Inferior parietal cortex (tissue), 1 donor: ENCODE measurements around the gene HMGXB4.

ENCODE experiments used
- DNase-seq: peaks from one replicate; pipeline ENCODE4 v3.0.0-alpha.2; 2016; ENCODE audit errors: extremely low spot score

HMGXB4 gene

GRCh38 chr22:35326854-35327562 lies 69.7 kb downstream of the HMGXB4 start:
- no peak for DNase-seq

DNA sequence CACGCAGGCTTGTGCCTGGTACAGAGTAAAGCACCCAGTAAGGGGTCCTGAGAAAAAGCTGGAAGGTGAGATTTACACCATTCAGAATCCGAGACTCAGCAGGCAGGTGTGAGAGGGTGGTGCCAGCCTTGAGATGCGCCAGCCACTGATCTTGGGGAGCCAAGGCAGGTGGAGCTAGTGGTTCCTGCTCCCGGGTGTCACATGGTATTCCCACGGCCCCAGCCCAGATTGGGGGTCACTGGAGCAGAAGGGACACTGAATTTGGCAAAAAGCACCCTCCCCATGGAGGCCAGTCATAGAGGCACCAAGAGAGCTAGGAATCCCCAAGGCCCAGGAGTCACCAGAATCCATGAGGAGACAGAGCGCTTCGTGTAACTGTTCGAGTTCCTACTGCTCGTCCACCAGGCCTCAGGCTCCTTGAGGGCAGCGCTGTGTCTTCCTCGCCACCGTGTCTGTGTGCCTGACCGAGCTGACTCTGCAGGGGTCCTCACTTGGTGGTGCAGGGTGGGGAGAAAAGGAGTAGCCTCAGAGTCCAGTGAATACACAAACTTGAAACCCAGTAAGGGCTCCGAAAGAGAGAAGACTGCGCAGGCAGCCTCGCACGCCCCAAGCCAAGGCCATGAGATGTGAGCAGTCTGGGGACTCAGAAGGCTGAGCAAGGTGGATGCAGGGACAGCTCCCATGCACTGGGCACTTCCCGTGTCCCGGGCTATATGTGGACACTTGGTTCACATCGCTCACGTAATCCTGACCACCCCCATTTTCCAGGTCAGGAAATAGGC lies 70.6 kb downstream of the HMGXB4 start:
- no peak for DNase-seq

GRCh38 chr22:35328472-35328885 lies 71.2 kb downstream of the HMGXB4 start:
- no peak for DNase-seq

DNA sequence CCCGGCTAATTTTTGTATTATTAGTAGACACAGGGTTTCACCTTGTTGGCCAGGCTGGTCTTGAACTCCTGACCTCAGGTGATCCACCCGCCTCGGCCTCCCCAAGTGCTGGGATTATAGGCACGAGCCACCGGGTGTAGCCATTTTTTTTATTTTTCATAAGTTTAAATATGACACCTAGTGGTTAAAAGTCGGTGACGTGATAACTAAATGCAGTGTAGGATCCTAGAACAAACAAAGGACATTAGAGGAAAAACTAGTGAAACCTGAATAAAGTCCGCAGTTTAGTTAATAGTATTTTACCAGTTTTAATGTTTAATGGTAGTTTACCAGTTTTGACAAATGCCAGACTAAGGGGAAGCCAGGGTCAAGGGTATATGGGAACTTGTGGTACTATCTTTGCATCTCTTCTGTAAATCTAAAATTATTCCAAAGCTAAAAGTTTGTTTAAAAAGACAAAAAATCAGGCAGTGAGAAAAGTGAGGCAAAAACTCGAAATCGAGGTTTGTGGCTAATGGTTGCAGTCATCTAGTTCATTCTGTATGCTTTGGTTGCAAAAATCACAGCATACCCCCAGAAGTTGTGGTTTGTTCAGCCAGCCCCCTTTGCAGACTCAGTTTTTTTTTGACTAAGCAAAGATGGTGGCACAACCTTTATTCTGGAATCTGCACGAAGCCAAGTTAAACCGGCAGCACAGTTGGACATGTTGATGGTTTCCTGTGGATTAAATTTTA lies 72.0 kb downstream of the HMGXB4 start:
- no peak for DNase-seq

DNA sequence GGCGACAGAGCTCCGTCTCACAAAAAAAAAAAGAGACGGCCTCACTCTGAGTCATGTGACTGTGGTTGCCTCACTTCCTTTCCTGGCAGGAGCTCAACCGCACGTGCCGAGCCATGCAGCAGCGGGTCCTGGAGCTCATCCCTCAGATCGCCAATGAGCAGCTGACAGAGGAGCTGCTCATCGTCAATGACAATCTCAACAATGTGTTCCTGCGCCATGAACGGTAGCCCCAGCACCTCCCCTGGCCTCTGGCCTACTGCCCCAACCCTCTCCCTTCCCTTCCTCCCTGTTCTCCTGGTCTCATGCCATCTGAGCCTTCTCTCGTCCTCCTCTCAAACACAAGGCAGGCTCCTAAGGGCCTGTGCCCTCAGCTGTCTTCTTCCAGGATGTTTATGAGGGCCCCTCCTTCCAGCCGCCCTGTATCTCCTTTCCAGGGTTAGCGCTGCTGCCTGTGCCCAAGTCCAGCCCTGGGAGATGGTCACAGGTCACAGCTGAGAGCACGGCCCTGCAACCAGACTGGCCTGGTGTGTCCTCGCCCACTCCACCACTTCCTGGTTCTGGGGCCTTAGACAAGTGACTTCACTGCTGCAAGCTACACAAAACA lies 73.1 kb downstream of the HMGXB4 start:
- DNase-seq = no peak

- DNase-seq = no peak
Measured at GRCh38 chr22:35332278-35332677, 75.0 kb downstream of the HMGXB4 start.

DNA sequence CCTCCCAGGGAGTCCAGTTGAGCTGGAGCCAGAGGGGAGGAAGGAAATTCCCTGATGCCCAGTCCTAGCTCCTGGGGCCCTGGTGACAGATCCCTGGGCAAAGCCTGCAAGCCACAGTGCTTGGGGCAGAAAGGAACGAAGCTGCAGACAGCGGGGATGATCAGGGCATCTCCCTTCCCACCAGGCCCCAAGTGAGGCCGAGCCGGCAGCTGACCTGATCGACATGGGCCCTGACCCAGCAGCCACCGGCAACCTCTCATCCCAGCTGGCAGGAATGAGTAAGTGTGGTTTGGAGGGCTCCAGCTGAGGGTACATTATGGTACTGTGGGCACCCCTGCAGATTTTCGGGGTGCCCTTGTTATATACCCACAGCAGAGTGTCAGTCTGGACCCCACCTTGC lies 75.9 kb downstream of the HMGXB4 start:
- DNase-seq = no peak

GRCh38 chr22:35334004-35334403 lies 76.7 kb downstream of the HMGXB4 start:
- no peak for DNase-seq

- no peak for DNase-seq
Measured at GRCh38 chr22:35335468-35335867, 78.2 kb downstream of the HMGXB4 start.

DNA sequence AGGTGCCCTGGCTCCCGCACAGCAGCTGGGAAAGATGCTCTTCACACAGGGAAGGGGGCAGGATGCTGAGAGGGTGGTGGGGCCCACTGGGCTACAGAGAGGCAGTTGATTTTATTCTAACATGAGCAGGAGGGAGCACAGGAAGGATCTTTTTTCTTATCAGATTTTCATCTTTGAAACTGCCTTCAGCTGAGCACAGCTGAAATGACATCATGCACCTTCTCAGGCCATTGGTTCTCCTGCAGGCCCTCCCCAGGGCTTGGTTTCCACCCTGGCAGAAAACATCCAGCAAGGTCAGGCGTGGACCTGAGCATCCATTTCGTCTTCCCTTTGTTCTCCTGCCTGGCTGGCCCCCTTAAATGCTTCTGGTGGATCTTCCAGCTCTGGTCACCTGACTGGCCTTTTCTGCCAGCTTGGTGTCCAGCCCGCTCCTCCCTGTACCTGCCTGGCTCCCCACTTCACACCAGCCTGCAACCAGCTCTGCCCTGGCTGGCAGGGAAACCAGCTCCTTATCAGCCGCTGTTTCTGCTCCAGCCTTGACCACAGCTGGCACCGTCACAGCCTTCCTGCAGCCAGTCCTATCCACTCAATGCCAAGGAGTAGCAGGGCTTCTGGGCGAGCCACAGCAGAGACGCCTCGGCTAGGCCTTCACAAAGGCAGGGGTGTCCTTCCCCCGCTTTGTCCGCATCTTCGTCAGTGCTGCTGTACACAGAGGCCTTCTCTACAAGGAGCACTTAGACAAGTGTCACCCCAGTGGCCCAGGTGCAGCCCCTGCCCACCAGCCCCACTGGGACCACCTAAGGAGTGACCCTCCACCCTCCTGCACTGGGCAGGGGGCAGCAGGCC lies 78.9 kb downstream of the HMGXB4 start:
- no peak for DNase-seq

- DNase-seq = no peak
Measured at GRCh38 chr22:35337932-35338331, 80.6 kb downstream of the HMGXB4 start.

- no peak for DNase-seq
Measured at GRCh38 chr22:35341090-35341874, 84.0 kb downstream of the HMGXB4 start.

DNA sequence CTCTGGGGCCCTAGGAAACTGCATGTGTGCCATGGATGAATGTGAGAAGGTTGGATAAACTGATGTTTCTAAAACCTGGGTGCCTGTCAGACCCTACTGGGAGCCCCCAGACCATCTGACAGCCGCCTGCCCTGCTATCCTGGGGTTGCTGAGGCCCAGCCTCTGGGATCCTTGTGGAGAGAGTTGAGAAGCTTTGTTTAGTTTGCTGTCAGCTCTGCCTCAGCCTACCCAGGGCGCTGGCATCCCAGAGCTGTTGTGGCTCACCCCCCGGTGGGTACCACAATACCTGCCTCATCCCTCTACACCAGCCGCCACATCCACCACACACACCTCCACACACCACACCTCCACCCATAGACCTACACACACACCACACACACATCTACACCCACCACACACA lies 85.1 kb downstream of the HMGXB4 start:
- no peak for DNase-seq

GRCh38 chr22:35343664-35344550 lies 86.6 kb downstream of the HMGXB4 start:
- DNase-seq = no peak

DNA sequence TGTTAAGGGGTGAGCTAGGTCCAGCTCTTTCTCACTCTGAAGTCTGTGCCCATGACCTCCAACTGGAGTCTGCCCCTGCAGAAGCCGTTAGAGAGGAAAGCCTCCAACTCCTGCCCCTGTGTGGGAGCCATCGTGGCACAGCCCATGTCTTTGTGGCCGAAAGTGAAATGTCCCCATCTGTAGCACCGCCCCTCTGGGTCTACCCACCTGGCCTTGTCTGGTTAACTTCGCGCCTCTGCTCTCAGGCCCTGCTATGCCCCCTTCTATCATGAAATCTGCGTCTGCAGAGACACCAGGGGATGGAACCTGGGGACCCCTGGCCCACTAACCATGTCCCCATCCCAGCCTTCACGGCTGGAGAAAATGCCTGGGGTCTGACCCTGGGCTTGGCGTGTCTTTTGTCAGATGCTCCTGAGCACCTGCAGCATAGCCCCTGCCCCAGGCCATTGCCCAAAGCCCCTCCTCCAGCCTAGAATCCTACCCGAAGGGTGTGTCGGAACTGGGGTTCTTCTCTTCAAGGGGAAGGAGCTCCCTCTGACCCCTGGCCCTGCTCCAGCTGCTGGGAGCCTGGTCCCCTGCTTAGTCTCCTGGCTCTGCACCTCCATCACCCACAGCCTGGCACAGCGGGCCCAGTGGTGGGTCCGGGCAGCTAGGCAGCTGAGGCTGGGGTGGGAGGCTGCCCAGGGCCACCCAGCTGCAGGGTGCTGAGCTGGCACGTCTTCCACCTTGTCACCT lies 87.8 kb downstream of the HMGXB4 start:
- DNase-seq = no peak
